GM12874 (cell line): ENCODE data around the gene HOXB5.

Experiments used
- CTCF ChIP-seq: IDR thresholded peaks from 2 replicates; pipeline ENCODE4 v1.5.1; 2011; ENCODE audit warnings: low read depth, mild to moderate bottlenecking, control low read depth, low read length, moderate library complexity; ENCODE audit not compliant: insufficient read depth

HOXB5 gene

GRCh38 chr17:48600244-48601098 lies 6.9 kb upstream of the HOXB5 start:
- TF ChIP-seq CTCF, result no peak

- no peak for TF ChIP-seq CTCF
Observed at GRCh38 chr17:48599354-48599753, 5.8 kb upstream of the HOXB5 start.

- TF ChIP-seq CTCF, result no peak
Observed at GRCh38 chr17:48598736-48599135, 5.2 kb upstream of the HOXB5 start.

- no peak for TF ChIP-seq CTCF
Observed at GRCh38 chr17:48597778-48598631, 4.4 kb upstream of the HOXB5 start.

- TF ChIP-seq CTCF, result no peak
Observed at GRCh38 chr17:48597528-48597777, 3.9 kb upstream of the HOXB5 start.

GRCh38 chr17:48596735-48597527 lies 3.4 kb upstream of the HOXB5 start:
- no peak for TF ChIP-seq CTCF
